ENCODE results near the gene ZNF362.

The ZNF362 gene

GRCh38 chr1:33330361-33330890, 74.1 kb downstream of the ZNF362 start:
- no peak for DNase-seq

- DNase-seq, result no peak
Observed at GRCh38 chr1:33330906-33331305, 74.6 kb downstream of the ZNF362 start.

- no peak for DNase-seq
Observed at GRCh38 chr1:33331444-33332356, 75.4 kb downstream of the ZNF362 start.

- DNase-seq, result no peak
Observed at GRCh38 chr1:33332357-33332789, 76.1 kb downstream of the ZNF362 start.

- no peak for DNase-seq
Observed at GRCh38 chr1:33332881-33333280, 76.6 kb downstream of the ZNF362 start.

- no peak for DNase-seq
Observed at GRCh38 chr1:33334081-33334552, 77.8 kb downstream of the ZNF362 start.

GRCh38 chr1:33335020-33335419, 78.7 kb downstream of the ZNF362 start:
- no peak for DNase-seq

GRCh38 chr1:33336580-33336979, 80.3 kb downstream of the ZNF362 start:
- DNase-seq, result peak; percentile 13

- DNase-seq, result no peak
Observed at GRCh38 chr1:33337441-33337840, 81.1 kb downstream of the ZNF362 start.

- DNase-seq, result no peak
Observed at GRCh38 chr1:33338048-33338439, 81.8 kb downstream of the ZNF362 start.

GRCh38 chr1:33338440-33339211, 82.3 kb downstream of the ZNF362 start:
- DNase-seq, result no peak

GRCh38 chr1:33339413-33339812, 83.1 kb downstream of the ZNF362 start:
- no peak for DNase-seq

GRCh38 chr1:33341190-33341589, 84.9 kb downstream of the ZNF362 start:
- no peak for DNase-seq

GRCh38 chr1:33342041-33342723, 85.9 kb downstream of the ZNF362 start:
- peak; percentile 98 for DNase-seq

- no peak for DNase-seq
Observed at GRCh38 chr1:33343539-33343938, 87.2 kb downstream of the ZNF362 start.

GRCh38 chr1:33344896-33345560, 88.7 kb downstream of the ZNF362 start:
- DNase-seq, result no peak

- no peak for DNase-seq
Observed at GRCh38 chr1:33346533-33346926, 90.2 kb downstream of the ZNF362 start.

GRCh38 chr1:33346927-33347649, 90.8 kb downstream of the ZNF362 start:
- DNase-seq, result no peak

GRCh38 chr1:33347650-33347992, 91.3 kb downstream of the ZNF362 start:
- DNase-seq, result peak; percentile 12

- DNase-seq, result no peak
Observed at GRCh38 chr1:33348194-33348593, 91.9 kb downstream of the ZNF362 start.

- DNase-seq, result no peak
Observed at GRCh38 chr1:33348676-33349080, 92.4 kb downstream of the ZNF362 start.
